Fibroblast of villous mesenchyme (primary cell): ENCODE data around the gene SLC35F3. TPM values are rescaled to one million over a fixed set of nuclear protein-coding genes. Genes with fewer than 3 reads are reported as not detected.

Experiments
- DNase-seq: peaks from one replicate; pipeline ENCODE4 v3.0.0-alpha.2; 2010; ENCODE audit warnings: low read depth
- H3K4me3 ChIP-seq: 2 replicates; pipeline ENCODE4 v1.5.1; 2011; ENCODE audit warnings: low read depth, mild to moderate bottlenecking, low read length
- CTCF ChIP-seq: IDR thresholded peaks from 2 replicates; pipeline ENCODE4 v1.5.1; 2012; ENCODE audit warnings: low read depth, mild to moderate bottlenecking, low read length; ENCODE audit not compliant: insufficient read depth
- total RNA-seq: library from RNA; depleted of rRNA; stranded (reverse); fragments of >200 nt; gene quantifications from 2 replicates; pipeline ENCODE4 v1.2.3, GENCODE V29; 2012

SLC35F3 gene
- total RNA-seq, 1 donor, result 1.7 TPM

DNA sequence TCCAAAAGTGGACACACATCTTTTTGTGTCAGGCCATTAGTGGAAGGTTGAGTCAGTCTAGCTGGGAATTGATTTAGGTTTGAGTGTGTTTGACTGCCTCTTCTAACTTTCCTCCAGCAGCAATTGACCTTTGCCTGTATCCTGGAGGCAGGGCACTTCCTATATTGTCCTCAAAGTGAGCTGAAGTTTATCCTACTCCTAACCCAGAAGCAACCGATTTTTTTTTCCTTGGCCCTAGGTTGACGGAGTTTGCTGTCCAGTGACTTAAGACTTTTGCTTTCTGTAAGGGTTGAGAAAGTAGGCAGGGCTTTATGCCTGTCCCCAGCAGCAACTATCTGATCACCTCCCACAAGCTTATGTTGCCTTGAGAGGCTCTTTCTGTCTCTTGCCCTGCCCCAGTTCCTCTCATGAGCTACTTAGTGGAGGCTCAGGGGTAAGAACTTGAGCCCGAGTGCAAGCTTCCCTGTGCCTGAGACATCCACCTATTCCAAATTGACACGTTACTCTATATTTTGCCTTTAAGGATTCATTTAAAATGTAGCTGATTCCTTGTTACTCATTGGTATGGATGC, 30.9 kb downstream of the SLC35F3 start:
- H3K4me3 ChIP-seq, result no peak overlapping the region
- TF ChIP-seq CTCF, result no peak
- no peak for DNase-seq

- no peak for DNase-seq
- no peak for TF ChIP-seq CTCF
- no peak overlapping the region for H3K4me3 ChIP-seq
These were observed 31.9 kb downstream of the SLC35F3 start for GRCh38 chr1:233936422-233936821.

DNA sequence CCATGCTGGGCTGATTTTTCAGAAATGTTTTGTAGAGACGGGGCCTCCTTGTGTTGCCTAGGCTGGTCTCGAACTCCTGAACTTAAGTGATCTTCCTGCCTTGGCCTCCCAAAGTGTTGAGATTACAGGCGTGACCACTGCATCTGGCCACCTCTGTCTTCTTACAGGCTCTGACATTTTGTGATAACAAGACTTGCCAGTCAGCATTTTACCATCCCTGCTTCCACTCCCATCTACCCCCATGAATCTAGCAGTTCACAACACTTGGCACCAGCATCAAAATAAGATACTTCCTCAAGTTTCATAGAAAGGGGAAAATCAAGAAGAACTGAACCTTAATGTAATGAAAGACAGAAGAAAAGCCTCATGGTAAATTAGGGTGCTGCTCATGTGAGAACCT, 32.4 kb downstream of the SLC35F3 start:
- H3K4me3 ChIP-seq, result no peak overlapping the region
- no peak for DNase-seq
- no peak for TF ChIP-seq CTCF

DNA sequence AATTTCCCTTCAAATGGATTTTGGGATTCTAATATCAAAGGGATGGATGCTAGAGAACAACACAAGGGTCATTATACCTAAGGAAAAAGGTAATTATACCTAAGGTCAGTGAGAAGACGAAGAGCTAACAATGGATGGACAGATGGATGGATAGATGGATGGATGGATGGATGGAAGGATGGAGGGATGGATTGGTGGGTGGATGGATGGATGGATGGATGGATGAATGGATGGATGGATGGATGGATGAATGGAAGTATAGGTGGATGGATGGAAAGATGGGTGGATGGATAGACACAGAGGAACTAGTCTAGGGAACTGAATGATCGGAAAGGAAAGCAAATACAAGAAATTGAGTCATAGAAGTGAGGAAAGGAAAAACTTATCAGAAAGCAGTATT, 34.0 kb downstream of the SLC35F3 start:
- DNase-seq, result no peak
- H3K4me3 ChIP-seq, result no peak overlapping the region
- TF ChIP-seq CTCF, result no peak

DNA sequence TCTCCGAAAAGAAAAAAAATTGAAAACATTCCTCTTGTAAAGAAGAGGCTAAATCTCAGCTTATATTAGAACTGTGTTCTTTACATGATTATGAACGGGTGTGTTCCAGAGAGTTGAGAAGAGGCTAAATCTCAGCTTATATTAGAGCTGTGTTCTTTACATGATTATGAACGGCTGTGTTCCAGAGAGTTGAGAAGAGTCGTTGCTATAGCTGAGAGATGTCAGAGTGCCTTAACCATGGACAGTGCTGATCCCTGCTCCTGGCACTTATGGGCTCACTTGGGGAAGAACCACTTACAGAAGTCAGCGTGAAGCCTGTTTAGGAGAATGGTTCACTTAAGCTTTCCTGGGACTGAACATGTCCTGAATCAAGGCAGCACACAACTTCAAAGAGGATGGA, 35.0 kb downstream of the SLC35F3 start:
- no peak for TF ChIP-seq CTCF
- no peak for DNase-seq
- no peak overlapping the region for H3K4me3 ChIP-seq

- no peak for TF ChIP-seq CTCF
- no peak overlapping the region for H3K4me3 ChIP-seq
- DNase-seq, result no peak
These were observed 36.4 kb downstream of the SLC35F3 start for GRCh38 chr1:233940908-233941307.

DNA sequence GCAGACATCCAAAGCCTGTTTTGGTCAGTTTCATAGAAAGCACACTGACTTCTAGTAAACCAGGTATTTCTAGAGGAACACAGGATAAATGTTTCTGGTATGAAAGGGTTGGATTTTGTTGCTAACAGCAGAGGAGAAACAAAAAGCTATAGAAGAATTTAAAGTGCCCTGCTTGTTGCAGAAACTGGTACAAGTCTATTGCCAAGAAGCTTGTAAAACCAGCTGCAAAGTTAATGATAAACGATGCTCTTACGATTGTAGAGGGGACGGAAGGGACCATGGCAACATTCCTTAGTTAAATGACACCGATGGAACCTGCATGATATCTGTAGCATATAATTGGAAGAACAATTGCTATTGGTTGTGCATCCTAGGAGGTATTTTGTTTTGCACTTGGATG, 40.1 kb downstream of the SLC35F3 start:
- H3K4me3 ChIP-seq, result no peak overlapping the region
- TF ChIP-seq CTCF, result no peak
- DNase-seq, result no peak
